Ascending aorta (tissue), 2 donors: ENCODE measurements around the gene ONECUT3. TPM values are rescaled to one million over a fixed set of nuclear protein-coding genes. Genes with fewer than 3 reads are reported as not detected.

Source experiments
- DNase-seq, 2 donors: peaks; one replicate each; pipeline ENCODE4 v3.0.0-alpha.2; 2019; ENCODE audit warnings: low spot score in 2 of 2
- H3K27ac ChIP-seq, 2 donors: fragments of 200-600 bp; sonication (generic); one replicate each; pipeline ENCODE4 v1.5.1; 2016 to 2017; ENCODE audit warnings: mild to moderate bottlenecking in 1 of 2
- H3K27me3 ChIP-seq: fragments of 200-600 bp; sonication (generic); one replicate; pipeline ENCODE4 v1.5.1; 2017
- H3K36me3 ChIP-seq, 2 donors: fragments of 200-600 bp; sonication (generic); one replicate each; pipeline ENCODE4 v1.5.1; 2016
- H3K4me1 ChIP-seq, 2 donors: fragments of 200-600 bp; sonication (generic); one replicate each; pipeline ENCODE4 v1.5.1; 2016 to 2017; ENCODE audit warnings: mild to moderate bottlenecking in 1 of 2
- H3K4me3 ChIP-seq, 2 donors: fragments of 200-600 bp; sonication (generic); one replicate each; pipeline ENCODE4 v1.5.1; 2016 to 2017; ENCODE audit warnings: mild to moderate bottlenecking in 1 of 2
- H3K9me3 ChIP-seq, 2 donors: fragments of 200-600 bp; sonication (generic); one replicate each; pipeline ENCODE4 v1.5.1; 2016
- intact Hi-C: fragments of 100-400 bp; cut with DNase I; formaldehyde crosslinking; loops from one replicate; pipeline ENCODE4 v1.15.1; 2023
- total RNA-seq: library from RNA; depleted of rRNA; stranded (reverse); fragments of >200 nt; gene quantifications from one replicate; pipeline ENCODE4 v1.1.0, GENCODE V29; 2016
- TF ChIP-seq, protein P1 (sequence below), 3 experiments: fragments of 200-600 bp in 2 of 3; fragments of 450-650 bp in 1 of 3; sonication (generic) in 2 of 3; IDR thresholded peaks; one replicate each; pipeline ENCODE4 v1.5.1; 2016 to 2019; ENCODE audit warnings: antibody characterized with exemption in 3 of 3, mild to moderate bottlenecking in 1 of 3, moderate library complexity in 1 of 3

ONECUT3 gene
- total RNA-seq, 1 donor from 2014 or later: not detected

DNA sequence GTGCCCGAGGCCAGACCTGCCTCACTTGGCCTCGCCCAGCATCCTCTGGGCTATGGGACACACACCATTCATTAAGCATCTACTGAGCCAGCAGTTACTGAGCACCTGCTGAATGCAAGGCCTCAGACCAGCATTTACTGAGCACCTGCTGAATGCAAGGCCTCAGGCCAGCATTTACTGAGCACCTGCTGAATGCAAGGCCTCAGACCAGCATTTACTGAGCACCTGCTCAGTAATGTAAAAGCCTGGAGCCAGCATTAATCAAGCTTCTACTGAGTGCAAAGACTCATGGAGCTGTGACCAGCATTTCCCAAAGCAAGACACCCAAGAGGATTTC lies 55.1 kb downstream of the ONECUT3 start:
- H3K9me3 ChIP-seq: no peaks in the 10 kb centered on the region
- H3K4me3 ChIP-seq: no peak overlapping the region
- peaks cover 4 to 13% of the 10 kb centered on the region in 2 donors for H3K4me1 ChIP-seq
- H3K27me3 ChIP-seq: no peaks in the 10 kb centered on the region
- no peak overlapping the region for H3K27ac ChIP-seq
- DNase-seq: no peak
- H3K36me3 ChIP-seq: no peaks in the 10 kb centered on the region
- intact Hi-C loops: no loop called here
- TF ChIP-seq, protein P1, sequence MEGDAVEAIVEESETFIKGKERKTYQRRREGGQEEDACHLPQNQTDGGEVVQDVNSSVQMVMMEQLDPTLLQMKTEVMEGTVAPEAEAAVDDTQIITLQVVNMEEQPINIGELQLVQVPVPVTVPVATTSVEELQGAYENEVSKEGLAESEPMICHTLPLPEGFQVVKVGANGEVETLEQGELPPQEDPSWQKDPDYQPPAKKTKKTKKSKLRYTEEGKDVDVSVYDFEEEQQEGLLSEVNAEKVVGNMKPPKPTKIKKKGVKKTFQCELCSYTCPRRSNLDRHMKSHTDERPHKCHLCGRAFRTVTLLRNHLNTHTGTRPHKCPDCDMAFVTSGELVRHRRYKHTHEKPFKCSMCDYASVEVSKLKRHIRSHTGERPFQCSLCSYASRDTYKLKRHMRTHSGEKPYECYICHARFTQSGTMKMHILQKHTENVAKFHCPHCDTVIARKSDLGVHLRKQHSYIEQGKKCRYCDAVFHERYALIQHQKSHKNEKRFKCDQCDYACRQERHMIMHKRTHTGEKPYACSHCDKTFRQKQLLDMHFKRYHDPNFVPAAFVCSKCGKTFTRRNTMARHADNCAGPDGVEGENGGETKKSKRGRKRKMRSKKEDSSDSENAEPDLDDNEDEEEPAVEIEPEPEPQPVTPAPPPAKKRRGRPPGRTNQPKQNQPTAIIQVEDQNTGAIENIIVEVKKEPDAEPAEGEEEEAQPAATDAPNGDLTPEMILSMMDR (IDR thresholded peaks at IDR 0.05): no peak

DNA sequence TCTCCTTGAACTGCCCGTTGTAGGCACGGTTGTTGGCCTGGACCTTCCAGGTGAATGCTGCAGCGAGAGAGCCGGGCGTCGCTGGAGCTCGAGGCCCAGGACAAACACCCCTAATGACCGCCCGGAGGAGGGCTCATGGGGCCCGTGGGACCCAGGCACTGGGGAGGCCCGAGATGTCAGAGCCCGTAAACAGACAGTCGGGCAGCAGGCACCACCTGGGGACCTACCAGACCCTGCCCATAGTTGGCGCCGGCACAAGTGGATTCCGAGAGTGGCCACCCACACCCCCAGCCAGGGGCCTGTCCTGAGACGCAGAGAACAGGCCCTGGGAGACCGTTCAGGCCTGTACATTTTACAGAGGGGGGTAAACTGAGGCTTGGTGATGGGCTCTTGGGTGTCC lies 56.4 kb downstream of the ONECUT3 start:
- intact Hi-C loops: no loop called here
- DNase-seq: no peak
- Histone ChIP-seq H3K4me1 (peaks cover 4 to 13% of the 10 kb centered on the region in 2 donors), H3K27me3 (no peaks in the 10 kb centered on the region), H3K36me3 (peaks cover 0 to under 1% of the 10 kb centered on the region in 2 donors), H3K9me3 (no peaks in the 10 kb centered on the region), H3K27ac (no peak overlapping the region), H3K4me3 (no peak overlapping the region)
- TF ChIP-seq, protein P1 (IDR thresholded peaks at IDR 0.05): no peak

DNA sequence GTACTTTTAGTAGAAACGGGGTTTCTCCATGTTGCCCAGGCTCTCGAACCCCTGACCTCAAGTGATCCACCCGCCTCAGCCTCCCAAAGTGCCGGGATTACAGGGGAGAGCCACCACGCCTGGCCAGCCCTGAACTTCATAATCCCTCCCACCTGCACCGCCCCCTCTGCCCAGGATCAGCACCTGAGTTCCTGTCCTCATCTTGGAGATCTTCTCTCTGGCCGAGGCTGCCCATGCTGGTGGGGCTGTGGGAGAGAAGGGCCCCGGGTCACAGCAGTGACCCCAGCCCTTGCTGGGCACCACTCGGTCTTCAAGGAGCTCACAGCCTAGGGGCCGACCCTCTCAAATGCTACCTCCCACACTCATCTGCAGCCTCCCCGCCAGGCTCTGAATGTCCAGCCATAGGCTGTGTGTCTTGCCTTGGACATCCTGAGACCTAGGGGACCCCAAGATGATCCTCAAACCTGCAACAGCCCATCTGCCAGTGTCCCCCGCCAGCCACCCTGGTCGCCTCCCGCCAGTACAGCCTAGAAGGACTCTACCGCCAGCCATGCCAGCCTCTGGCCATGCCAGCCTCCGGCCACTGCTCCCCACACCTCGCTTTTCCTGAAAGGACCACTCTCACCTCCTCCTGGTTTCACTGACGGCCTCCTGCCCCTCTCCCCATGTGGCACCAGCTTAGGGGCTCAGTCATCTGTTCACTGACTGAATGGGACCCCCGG lies 57.3 kb downstream of the ONECUT3 start:
- Histone ChIP-seq H3K9me3 (no peaks in the 10 kb centered on the region), H3K27ac (peak overlapping the region; percentile 65 to 78), H3K4me1 (peaks cover 4 to 13% of the 10 kb centered on the region in 2 donors), H3K36me3 (peaks cover 8 to 9% of the 10 kb centered on the region in 2 donors), H3K27me3 (no peaks in the 10 kb centered on the region), H3K4me3 (no peak overlapping the region)
- intact Hi-C loops: no loop called here
- no peak for DNase-seq
- TF ChIP-seq, protein P1 (IDR thresholded peaks at IDR 0.05): no peak

DNA sequence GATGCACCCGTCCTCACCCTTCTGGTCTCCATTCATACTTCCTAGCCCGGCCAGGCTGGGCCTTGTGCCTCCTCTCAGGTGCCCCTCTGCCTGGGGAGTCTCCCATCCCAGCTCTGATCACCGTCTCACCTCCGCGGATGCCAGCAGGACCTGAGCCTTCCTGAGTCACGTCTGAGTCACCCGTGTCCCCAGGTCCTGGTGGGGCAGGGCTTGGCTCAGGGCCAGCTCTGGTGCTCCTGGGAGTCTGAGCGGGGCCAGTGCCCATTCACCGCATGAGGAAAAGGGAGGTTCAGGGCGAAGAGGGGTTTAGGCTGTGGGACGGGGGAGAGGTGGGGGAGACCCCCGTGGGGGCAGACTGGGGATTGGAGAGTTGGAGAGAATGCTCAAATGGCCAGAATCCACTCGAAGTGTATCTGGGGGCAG lies 58.2 kb downstream of the ONECUT3 start:
- Histone ChIP-seq H3K27ac (peak overlapping the region; percentile 65 to 78), H3K4me1 (peaks cover 4 to 13% of the 10 kb centered on the region in 2 donors), H3K27me3 (no peaks in the 10 kb centered on the region), H3K9me3 (no peaks in the 10 kb centered on the region), H3K4me3 (peak overlapping the region; percentile 59 to 67), H3K36me3 (peaks cover 17 to 18% of the 10 kb centered on the region in 2 donors)
- intact Hi-C loops: no loop called here
- DNase-seq: peak; percentile 63 to 93
- TF ChIP-seq, protein P1 (IDR thresholded peaks at IDR 0.05): peak in 1 of 3 experiments; percentile 1

DNA sequence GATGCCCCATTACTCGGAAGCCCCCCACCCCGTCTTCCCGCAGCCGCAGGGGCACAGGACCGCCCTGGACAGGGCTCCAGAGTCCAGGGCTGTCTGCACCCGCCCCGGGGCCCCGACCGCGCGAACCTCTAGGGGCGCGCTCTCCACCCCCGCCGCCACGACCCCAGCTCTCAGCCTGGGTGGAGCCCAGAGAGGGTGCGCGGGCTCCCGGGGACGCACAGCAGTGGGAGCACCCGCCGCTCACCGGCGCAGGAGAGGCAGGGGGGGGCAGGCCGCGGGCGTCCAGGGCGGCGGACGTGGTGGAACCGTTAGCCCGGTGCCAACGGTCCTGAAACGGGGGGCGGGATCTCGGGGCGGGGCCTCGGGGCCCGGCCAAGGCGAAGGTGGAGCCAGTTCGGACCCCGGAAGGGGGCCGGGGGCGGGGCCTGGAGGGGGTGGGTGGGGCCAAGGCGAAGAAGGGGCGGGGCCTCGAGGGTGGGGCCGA lies 58.7 kb downstream of the ONECUT3 start, which contains the start of gene ATP8B3:
TSS of gene ATP8B3 (minus strand) at position 335 of the 484 bp plus-strand sequence. CDS start 540 bp downstream, outside the sequence.
- Histone ChIP-seq H3K36me3 (peaks cover 22 to 23% of the 10 kb centered on the region in 2 donors), H3K4me1 (peaks cover 4 to 13% of the 10 kb centered on the region in 2 donors), H3K9me3 (no peaks in the 10 kb centered on the region), H3K27me3 (no peaks in the 10 kb centered on the region), H3K4me3 (peak within 1 kb of the TSS; percentile 59 to 67), H3K27ac (peak within 1 kb of the TSS; percentile 65 to 78)
- intact Hi-C loops: loop anchor here (1.0 kb wide), 1 partner anchor 160 kb away; the partner anchor contains the start of gene TCF3
- no peak for DNase-seq
- TF ChIP-seq, protein P1 (IDR thresholded peaks at IDR 0.05): no peak
